HG02870 (cell line): ENCODE data around the gene TSPAN2.

Source experiments
- ATAC-seq: cut with Tn5 transposase; IDR thresholded peaks from one replicate; pipeline ENCODE4 v1.9.1; 2021; ENCODE audit warnings: mild to moderate bottlenecking, moderate library complexity; ENCODE audit not compliant: unreplicated experiment

Gene TSPAN2

DNA sequence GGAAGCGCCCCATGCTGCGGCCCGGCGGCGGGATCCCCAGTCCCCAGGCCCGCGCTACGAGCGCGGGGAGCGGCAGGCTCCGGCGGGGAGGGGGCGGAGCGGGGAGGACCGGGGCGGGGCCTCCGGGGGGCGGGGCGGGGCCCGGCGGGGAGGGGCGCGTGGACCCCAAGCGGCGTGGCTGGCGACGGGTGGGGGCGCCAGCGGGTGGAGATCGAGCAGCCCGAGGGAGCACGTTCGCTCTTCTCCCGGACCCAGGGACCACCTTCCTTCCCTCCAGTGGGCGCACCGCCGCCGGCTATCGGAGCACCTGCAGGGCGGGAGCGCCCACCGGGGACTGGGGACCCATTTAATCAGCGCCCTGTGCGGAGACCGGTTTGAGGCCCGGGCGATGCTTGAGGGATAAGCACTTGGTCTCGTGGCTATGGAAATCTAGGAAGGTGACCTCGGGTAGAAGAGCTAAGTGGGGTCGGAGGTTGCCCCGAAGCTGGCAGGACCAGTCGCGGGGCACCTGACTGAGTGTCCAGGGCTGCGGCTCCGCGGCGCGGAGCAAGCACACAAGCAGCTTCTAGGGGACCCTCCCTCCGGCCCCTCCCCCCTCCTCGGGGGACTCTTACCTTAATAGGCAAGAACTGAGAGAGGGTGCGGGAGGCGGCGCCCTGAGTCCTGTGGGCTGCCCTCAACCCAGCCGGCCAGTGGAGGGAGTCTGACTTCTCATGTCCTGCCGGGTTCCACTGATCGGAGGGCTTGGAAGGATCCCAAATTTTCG is at the start of gene TSPAN2:
TSS of gene TSPAN2 (minus strand) at position 84 of the 766 bp plus-strand sequence. CDS start at position 13, 71 bp downstream.
- ATAC-seq, result no peak

DNA sequence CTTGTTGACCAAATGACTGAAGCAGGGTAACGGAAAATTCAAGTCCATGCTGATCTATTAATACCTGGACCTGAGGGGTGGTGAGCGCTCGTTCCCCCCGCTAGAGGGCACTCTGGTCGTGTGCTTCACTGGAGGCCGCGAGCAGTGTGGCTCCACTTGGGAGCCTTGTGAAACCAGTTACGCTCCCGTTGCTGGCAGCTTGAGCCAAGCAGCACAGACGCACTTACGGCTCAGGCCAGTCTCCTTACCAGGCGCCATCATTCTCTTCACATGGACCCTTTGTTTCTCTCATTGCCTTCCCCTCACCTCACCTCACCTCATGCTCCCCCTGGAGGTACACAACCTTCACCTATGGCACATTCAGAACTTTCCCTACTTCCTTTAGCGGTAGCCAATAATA is 49.7 kb upstream of the TSPAN2 start:
- ATAC-seq, result peak; percentile 81

DNA sequence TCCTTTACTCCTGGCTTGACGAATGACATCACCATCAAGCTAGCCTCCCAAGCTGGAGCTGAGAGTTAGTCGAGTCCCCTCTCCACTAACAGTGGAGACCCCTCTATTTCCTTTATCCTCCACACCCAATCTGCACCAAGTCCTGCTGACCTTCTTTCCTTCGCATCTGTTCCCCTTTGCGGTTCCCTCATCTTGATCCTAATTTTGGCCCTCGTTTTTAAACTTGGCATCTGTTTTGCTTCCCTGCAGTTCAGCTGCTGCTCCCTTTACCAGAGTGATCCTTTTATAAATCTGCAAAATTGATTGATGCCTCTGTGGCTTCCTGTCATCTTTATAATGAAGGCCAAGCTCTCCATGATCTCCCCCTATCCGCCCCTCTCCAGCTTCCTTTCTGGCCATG is 49.0 kb upstream of the TSPAN2 start:
- ATAC-seq, result no peak

DNA sequence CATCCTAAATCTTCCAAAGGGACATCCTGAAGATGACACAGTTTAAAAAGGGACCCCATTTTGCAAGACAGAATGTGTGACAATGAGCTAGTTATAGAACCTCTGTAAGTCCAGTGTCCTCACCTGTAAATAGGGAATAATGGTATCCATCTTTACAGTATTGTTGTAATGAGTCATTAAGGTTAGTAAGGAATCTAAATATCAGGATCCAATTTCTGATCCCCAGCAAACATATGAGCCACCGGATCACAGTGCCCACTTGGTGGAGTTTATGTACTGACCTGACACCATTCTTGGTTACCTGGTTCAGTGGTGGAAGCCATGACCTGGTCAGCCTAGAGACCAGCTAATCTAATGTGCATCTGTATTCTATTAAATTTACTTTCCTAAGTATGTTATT is 47.9 kb upstream of the TSPAN2 start:
- no peak for ATAC-seq

DNA sequence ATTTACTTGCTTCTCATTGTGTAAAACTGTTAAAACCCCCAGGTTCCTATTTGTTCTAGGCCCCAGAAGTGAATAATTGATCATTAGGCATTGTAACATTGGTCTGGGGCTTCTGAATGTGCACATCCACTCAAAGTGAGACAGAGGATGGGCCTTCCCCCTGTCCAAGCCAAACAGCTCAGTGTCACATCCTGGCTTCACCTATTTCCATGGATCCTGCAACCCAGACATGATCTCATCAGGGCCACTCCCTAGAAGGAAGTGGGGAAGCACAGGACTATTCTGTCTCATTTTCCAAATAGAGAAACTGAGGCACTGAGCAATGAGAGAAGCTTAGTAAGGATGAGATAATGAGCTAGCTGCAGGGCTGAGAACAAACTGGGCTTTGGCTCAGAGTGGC is 47.4 kb upstream of the TSPAN2 start:
- no peak for ATAC-seq

DNA sequence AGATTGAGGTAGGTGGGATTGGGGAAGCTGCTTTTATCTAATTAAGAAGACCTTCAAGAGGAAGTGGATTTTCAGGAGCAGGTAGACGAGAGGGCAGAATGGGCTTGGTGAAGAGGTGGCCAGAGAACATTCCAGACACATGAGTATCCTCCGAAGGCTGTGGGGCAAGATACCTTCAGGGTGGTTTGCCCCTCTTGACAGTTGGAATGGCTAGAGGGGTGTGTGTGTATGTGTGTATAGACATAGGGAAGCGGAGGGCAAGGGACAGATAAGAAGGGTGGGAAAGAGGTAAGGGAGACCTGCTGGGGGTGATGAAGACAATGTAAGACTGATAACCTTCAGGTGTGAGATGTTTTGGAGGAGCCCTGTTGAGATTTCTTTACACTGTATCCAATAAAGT is 46.8 kb upstream of the TSPAN2 start:
- no peak for ATAC-seq

DNA sequence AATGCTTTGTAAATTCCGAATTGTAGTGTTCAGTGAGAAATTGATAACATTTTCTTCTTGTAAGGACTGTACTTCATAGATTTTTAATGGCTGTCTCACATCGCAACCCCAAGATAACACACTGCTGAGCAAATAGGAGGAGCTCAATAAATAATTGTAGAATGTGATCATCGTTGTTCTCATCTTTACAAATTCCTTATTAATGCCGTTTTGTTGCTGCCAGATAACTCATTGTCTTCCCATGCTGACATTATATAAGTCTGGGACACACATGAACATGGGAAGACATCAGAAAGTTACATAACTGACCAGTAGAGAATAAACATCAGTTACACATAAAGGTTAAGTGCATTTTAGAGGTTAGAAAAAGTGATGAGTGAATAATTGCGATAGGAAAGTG is 46.4 kb upstream of the TSPAN2 start:
- ATAC-seq, result no peak

DNA sequence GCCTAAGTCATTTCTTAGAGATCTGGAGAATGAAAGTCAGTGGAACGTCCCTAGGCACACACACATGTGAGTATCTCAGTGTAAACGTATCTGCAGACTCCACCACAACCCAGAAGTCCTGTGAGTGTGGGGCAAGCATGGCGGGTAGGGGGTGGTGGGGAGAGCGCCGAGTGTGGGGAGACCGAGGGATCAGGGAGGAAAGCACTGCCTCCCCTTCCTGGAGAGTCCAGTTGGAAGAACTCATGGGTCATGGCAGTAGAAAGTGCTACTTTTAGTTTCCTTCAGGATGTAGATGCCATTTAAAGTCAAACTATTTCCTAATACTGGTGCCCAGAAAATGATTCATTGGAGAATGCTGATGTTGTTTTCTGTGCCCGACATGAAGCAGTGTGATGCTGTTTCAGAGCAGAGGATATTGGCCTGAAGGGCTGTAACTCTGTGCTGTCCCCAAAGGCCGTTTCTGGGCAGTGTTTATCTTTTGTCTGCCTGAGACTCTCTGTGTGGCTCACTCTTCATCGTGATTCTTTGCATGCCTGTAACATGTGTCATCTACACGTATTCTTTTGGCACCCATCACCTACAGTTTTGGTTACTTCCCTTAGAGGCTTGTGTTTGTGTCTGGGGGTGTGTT is 45.7 kb upstream of the TSPAN2 start:
- ATAC-seq, result no peak

DNA sequence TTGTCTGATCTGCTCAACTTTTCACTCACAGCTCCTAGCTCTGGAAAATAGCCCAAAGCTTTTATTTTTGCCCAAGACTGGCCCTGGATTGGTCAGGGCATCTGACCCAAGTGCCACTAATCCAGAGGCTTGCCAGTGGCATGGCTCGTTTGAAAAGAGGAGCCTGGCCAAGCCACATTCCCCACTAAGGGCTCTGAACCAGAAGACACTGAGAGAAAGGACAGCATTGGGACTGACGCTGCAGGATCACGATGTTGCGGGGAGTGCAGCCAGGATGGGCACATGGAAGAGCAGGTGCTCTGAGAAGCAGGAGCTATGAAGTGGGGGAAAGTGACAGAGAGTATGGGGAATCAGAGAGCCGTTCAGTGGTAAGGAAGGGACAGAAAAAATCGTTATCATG is 44.9 kb upstream of the TSPAN2 start:
- ATAC-seq, result no peak

DNA sequence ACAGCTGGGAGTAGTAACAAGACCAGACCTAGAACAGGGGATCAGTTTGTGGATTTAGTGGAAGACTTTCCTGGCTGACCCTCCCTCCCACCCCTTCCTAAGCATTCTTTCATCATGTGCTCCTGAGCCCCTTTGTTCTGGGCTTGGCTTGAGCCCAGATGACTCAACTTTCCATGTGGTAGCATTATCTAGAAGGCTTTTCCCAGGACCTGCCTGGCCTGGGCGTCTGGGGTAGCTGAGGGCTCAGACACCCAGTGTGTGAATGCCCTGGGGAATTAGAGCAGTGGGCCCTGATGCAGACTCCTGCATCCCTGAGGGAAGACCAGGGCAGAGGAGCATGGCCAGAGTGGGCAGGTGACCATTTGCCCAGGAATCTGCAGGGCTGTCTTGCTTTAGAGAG is 44.1 kb upstream of the TSPAN2 start:
- no peak for ATAC-seq

DNA sequence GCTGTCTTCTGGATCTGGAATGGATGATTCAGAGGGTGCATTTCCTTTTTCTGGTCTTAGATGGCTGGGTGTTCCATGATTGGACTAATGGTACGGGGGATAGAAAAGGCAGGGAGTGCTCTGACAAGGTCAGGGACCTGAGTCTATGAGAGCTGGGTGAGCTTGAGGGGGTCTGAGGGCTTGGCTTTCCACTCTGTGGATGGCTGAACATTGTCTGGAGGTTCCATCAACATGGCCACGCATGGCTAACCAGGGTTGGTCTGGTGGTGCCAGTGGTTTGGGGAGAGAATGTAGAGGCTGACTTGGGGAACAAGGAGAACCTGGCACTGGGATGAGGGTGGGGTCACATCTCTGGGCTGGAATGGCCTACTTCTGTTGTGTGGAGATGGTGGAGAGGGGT is 41.5 kb upstream of the TSPAN2 start:
- ATAC-seq, result no peak

DNA sequence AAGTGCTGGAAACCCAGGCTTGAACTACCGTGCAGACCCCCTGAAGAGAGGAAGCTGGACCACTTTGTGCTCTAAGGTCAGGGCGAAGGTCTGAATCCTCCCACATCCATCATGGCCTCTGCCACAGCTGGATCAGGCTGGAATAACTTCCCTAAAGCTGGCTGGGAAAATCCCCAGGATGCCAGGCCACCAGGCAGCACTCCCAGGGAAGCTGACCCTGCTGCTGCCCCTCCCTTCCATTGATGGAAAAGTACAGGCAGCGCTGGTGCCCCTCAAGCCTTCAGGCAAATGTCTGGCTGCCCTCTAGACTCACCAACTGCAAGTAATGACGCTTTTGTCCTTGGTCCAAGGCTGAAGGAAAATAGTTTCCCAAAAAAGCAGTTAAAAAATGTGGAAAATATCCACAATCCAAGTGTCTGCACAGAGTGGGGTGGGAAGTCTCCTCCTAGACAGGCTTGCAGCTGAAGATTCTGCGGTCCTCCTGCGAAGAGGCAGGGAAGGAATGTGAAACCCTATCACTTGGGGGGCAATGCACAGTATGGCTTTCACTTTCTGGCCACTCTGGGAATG is 39.9 kb upstream of the TSPAN2 start:
- no peak for ATAC-seq

DNA sequence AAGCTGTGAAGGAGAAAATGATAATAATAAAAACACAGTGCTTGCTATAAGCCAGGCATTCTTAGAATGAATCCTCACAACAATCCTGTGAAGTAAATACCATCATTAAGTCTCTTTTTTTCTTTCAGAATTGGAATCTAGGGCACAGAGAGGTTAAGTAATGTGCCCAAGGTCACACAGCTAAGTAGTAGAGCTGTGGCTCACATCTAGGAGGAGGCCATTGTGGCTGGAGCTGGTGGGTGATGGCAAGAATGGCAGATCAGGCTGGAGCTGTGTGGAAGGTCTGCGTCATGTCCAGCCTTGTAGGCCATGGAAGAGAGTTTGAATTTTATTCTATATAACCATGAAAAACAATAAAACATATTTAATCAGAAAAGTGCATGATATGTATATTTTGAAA is 38.2 kb upstream of the TSPAN2 start:
- ATAC-seq, result no peak

DNA sequence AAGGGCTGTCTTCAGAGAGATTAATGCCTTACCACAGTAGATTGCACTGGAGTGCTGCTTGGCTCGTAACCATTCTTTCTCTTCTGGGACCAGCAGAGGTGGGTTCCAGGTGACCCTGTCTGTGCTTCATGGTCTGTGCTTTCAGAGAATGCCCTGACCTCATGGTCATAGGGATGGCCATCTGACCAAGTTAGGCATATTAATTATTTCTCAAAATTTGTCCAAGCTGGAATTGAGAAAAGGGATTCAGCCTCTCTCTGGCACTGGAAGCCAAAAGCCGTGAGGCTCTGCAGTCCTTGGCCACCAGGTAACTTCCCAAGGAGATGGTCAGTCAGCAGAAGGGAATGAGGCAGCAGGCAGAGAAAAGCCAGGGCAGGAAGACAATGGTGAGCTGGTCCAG is 37.2 kb upstream of the TSPAN2 start:
- ATAC-seq, result no peak

DNA sequence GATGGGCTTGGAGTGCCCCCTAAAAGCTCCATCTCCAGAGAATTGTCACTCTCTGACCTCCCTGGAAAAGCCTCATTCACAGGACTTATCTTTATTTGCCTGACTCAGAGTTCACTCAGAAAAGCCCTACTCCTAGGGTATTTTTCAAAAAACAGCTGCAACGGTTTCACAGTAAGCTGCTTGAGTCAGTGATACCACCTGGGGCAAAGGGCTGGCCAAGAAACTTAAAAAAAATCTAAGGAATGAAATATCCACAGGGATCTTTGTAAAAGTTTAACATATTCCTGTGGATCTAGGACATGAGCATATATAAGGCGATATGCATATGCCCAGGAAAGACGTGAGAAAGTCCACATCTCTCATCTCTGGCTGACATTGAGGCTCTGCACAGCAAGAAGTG is 33.8 kb upstream of the TSPAN2 start:
- no peak for ATAC-seq

DNA sequence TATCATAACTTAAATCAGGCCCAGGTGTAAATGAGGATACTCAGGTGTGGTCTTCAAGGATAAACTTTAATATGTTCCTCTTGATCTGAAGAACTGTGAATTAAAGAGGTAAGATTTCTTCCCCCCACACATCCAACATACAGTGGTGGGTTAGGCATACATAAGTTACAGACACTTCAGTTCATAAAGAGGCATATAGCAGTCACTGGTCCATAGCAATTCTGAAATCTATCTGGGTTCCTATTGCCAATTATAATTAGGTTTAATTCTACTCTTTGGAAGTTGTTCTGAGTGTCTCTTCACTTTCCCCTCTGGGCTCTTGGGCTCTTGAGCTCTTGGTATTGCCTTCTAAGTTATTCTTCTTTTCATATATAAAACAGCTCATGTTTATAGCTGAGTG is 32.5 kb upstream of the TSPAN2 start:
- ATAC-seq, result no peak

DNA sequence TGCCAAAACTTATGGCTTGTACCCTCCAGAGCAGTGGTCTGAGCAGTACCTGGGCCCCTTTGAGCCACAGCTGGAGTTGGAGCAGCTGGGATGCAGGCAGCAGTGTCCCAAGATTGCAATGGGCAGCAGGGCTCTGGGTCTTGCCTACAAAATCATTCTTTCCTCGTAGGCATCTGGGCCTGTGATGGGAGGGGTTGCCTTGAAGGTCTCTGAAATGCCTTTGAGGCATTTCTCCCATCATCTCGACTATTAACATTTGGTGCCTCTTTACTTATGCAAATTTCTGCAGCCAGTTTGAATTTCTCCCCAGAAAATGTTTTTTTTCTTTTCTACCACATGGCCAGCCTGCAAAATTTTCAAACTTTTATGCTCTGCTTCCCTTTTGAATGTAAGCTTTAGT is 31.0 kb upstream of the TSPAN2 start:
- ATAC-seq, result no peak

DNA sequence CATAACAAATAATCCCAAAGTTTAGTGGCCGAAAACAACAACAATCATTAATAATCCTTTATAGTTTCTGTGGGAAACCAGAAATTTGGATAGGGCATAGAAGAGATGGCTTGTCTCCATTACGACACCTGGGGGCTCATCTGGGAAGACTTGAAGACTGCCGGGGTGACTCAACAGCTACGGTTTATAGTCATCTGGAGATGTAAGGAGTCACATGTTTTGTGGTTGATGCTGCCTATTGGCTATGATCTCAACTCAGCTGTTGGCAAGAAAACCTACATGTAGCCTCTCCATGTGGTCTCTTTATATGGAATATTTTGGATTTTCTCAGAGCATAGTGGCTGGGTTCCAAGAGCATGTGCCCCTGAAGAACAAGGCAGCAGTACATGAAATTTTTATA is 29.3 kb upstream of the TSPAN2 start:
- no peak for ATAC-seq

DNA sequence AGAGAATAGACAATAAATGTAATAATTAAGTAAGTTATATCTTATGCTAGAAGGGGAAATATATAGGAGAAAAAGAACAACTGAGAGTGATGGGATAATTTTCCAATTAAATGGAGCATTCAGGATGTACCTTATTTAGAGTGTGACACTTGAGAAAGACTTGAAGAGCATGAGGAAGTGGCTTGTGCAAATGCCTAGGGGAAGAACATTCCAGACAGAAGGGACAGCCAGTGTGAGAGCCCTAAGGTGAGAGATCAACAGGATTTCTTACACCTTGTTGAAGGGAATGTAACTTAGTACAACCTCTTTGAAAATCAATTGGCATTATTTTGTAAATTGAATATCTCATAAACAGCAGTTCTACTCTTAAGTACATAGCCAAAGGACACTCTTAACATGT is 28.8 kb upstream of the TSPAN2 start:
- ATAC-seq, result no peak

DNA sequence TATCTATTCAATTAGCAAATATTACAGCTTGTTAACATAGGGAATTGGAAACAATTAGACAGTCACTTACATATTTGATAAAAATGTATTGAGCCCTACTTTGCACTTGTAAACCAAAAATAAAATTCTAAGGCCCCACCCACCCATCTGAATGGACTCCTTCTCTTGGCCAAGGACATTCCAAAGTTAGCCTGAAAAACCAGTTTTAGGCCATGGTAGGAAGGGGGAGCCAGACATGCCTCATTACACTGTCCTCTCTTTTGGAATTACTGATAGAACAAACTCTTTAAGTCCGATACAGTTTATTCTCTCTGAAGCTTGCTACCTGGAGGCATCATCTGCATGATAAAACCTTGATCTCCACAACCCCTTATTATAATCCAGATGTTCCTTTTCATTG is 28.0 kb upstream of the TSPAN2 start:
- no peak for ATAC-seq

DNA sequence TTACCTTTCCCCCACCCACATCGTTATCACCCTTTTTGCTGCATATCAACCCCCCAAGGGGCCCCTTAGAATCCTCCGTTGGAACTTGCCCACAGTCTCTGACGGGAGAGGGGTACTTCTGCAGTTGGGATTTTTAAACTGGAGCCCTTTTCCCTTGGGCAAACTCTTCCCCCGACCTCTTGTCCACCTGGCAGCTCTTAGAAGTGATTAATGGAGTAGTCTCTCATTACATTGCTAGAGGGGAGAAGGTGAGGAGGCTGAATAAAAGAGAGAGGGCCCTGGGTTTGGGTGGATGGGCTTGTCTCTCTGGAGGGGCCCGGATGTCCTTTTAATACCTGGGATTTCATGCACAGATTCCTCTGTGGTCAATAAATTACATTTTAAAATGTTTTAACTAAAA is 27.2 kb upstream of the TSPAN2 start:
- no peak for ATAC-seq

DNA sequence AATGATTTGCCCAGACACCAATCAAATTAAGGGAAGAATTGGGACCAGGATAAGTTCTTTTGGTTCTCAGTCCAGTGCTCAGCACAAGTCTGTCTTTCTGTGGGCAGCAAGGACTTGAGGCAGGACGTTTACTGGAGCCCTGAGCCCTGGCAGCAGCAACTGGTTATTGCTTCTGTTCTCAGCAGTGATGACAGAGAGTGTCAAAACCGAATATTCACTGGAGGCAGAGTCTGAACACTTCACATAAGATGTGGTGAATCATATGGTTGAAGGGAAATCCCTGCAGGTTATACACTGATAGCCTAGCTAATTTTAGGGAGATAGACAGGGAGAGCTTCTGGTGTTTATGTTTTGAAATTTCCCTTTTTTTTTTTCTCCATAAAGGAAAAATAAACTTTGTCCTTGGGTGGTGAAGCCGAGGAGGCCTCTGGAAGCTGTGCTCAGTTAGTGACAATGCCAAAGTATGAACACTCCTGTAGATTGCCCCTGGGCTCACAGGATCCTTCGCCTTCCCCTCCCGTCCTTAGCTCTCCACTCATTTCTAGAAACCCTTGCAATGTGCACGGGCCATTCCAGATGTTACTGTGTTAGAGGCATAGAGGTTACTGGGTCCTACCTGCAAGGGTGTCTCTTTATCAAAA is 26.3 kb upstream of the TSPAN2 start:
- no peak for ATAC-seq
